Measurements from ENCODE around the gene CERS6. TPM values are rescaled to one million over a fixed set of nuclear protein-coding genes. Genes with fewer than 3 reads are reported as not detected.

CERS6 gene
- total RNA-seq, 4 donors from 2014 or later, result 42.3 to 62.1 (median 50.6) TPM

- H3K27me3 ChIP-seq, result no peaks in the 10 kb centered on the region
- no peak overlapping the region for H3K27ac ChIP-seq
- WGBS, 2 donors (ENCODE audit: low coverage in 1 of 2), result 91 to 93% methylated on average over 2 to 4 of the region's 4 CpGs
- in situ Hi-C loops (cut with MboI; ENCODE audit: low pct_ligation_motif_present in 1 of 4, low pct_unique_long_range_greater_than_20kb in 1 of 4, low sequenced_read_pairs in 3 of 4) (no loop called here), intact Hi-C loops (cut with DNase I; ENCODE audit: low total_unique reads) (no loop called here)
- peaks cover 0 to 29% (median 14%) of the 10 kb centered on the region in 4 donors for H3K4me1 ChIP-seq
- no peak overlapping the region for H3K4me3 ChIP-seq
- no peaks in the 10 kb centered on the region for H3K9me3 ChIP-seq
- DNase-seq, result no peak
- no peaks in the 10 kb centered on the region for H3K36me3 ChIP-seq
- TF ChIP-seq POLR2A (IDR thresholded peaks at IDR 0.05) (no peak), POLR2AphosphoS5 (IDR thresholded peaks at IDR 0.05) (no peak), CTCF (IDR thresholded peaks at IDR 0.05) (no peak), EP300 (IDR thresholded peaks at IDR 0.05; ENCODE audit: low read depth) (no peak)
Measured at GRCh38 chr2:168585700-168586099, 129.6 kb downstream of the CERS6 start.

DNA sequence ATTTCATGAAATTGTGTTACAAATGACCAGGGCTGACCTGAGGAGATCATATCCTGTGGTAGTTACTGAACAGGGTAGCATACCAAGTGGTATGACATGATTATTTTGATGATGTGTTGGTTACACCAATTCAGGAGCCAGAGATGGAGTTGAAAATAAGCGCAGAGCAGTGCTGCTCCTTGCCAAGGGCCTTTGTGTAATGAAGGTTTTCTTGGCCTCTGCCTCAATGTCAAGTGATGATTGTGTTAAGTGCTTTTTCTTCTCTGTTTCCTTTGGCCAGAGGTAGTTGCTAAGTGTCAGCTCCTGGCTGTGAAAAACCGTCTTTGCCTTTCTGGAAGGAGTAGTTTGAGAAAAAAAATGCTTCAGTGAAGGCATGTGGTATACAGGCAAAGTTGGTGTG is 131.2 kb downstream of the CERS6 start:
- TF ChIP-seq POLR2AphosphoS5 (IDR thresholded peaks at IDR 0.05) (no peak), CTCF (IDR thresholded peaks at IDR 0.05) (no peak), POLR2A (IDR thresholded peaks at IDR 0.05) (no peak), EP300 (IDR thresholded peaks at IDR 0.05; ENCODE audit: low read depth) (no peak)

DNA sequence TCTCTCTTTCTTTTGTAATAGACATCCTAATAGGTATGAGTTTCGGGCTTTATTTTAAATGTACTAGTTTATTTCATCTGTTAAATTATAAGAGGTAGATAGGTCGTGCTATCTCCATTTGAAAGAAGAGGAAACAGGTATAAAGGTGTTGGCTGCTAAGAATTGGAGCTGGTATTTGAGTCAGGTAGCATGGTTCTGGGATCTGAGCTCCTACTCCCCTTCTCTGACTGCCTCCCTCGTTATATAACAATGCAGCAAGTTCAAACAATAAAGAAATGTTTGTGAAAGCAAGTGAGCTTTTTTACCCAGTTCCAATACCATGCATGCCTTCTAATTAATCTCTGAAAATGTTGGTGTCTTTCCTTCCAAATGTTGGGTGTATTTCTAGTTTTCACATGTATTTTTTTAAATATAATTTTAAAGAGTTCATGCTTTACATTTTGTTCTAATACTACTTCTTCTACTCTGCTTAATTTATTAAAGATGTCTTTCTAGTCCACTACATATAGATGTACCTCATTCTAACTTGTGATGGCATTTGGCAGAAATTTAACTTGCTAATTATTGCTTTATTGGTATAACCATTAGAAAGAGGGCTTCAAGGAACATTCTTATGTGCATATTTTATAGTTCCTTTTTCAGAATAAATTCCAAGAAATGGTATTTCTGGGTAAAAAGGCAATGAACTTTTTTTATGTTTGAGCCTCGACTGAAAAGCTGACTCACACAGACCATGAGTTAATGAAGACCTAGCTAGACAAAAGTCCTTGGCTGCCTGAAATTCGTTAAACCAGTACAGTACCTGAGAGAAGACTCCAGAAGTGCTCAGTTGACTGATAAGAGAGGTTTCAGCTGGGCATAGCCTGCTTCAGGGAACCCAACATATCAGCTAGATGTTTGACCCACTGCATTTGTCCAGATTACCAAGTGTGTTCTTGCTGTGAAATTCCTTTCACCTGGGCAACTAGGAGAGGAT is 133.5 kb downstream of the CERS6 start:
- intact Hi-C loops (cut with DNase I; ENCODE audit: low total_unique reads), result no loop called here
- H3K36me3 ChIP-seq, result no peaks in the 10 kb centered on the region
- no peak for TF ChIP-seq POLR2AphosphoS5 (IDR thresholded peaks at IDR 0.05)
- TF ChIP-seq EP300 (IDR thresholded peaks at IDR 0.05; ENCODE audit: low read depth), result no peak
- TF ChIP-seq CTCF (IDR thresholded peaks at IDR 0.05), result no peak
- no peak for TF ChIP-seq POLR2A (IDR thresholded peaks at IDR 0.05)
- H3K9me3 ChIP-seq, result no peaks in the 10 kb centered on the region
- H3K4me3 ChIP-seq, result no peak overlapping the region
- DNase-seq, result no peak
- H3K27ac ChIP-seq, result no peak overlapping the region
- in situ Hi-C loops (cut with MboI; ENCODE audit: low pct_ligation_motif_present in 1 of 4, low pct_unique_long_range_greater_than_20kb in 1 of 4, low sequenced_read_pairs in 3 of 4), result no loop called here
- 66 to 82% methylated on average over 5 of the region's 5 CpGs for WGBS, 2 donors (ENCODE audit: low coverage in 1 of 2)
- no peaks in the 10 kb centered on the region for H3K27me3 ChIP-seq
- peaks cover 0 to 6% (median 2%) of the 10 kb centered on the region in 4 donors for H3K4me1 ChIP-seq

More for the DNA sequence above, 131.2 kb downstream of the CERS6 start:
- intact Hi-C loops (cut with DNase I; ENCODE audit: low total_unique reads), result no loop called here
- 73 to 81% methylated on average over 2 of the region's 2 CpGs for WGBS, 2 donors (ENCODE audit: low coverage in 1 of 2)
- Histone ChIP-seq H3K27ac (no peak overlapping the region), H3K27me3 (no peaks in the 10 kb centered on the region), H3K4me3 (no peak overlapping the region), H3K9me3 (no peaks in the 10 kb centered on the region), H3K36me3 (no peaks in the 10 kb centered on the region), H3K4me1 (peaks cover 0 to 27% (median 14%) of the 10 kb centered on the region in 4 donors)
- in situ Hi-C loops (cut with MboI; ENCODE audit: low pct_ligation_motif_present in 1 of 4, low pct_unique_long_range_greater_than_20kb in 1 of 4, low sequenced_read_pairs in 3 of 4), result no loop called here
- no peak for DNase-seq

GRCh38 chr2:168592181-168592831 is 136.2 kb downstream of the CERS6 start:
- intact Hi-C loops (cut with DNase I; ENCODE audit: low total_unique reads) (no loop called here), in situ Hi-C loops (cut with MboI; ENCODE audit: low pct_ligation_motif_present in 1 of 4, low pct_unique_long_range_greater_than_20kb in 1 of 4, low sequenced_read_pairs in 3 of 4) (no loop called here)
- Histone ChIP-seq H3K27me3 (no peaks in the 10 kb centered on the region), H3K36me3 (no peaks in the 10 kb centered on the region), H3K27ac (no peak overlapping the region), H3K9me3 (no peaks in the 10 kb centered on the region), H3K4me3 (no peak overlapping the region), H3K4me1 (no peaks in the 10 kb centered on the region)
- no peak for DNase-seq
- WGBS, 2 donors (ENCODE audit: low coverage in 1 of 2), result 79 to 84% methylated on average over 2 to 3 of the region's 3 CpGs
- no peak for TF ChIP-seq POLR2AphosphoS5 (IDR thresholded peaks at IDR 0.05)
- TF ChIP-seq CTCF (IDR thresholded peaks at IDR 0.05), result no peak
- TF ChIP-seq POLR2A (IDR thresholded peaks at IDR 0.05), result no peak
- no peak for TF ChIP-seq EP300 (IDR thresholded peaks at IDR 0.05; ENCODE audit: low read depth)

All from transverse colon (tissue), 4 donors.